ENCODE results near the gene IQCH. TPM values are rescaled to one million over a fixed set of nuclear protein-coding genes. Genes with fewer than 3 reads are reported as not detected.

The IQCH gene
- total and polyA plus RNA-seq, 2 of the 4 experiments (the other 2 are of a cell fraction) = 0.60 to 2.5 TPM

GRCh38 chr15:67515090-67515489 lies 260.5 kb downstream of the IQCH start:
- CTCF ChIA-PET = no interaction called here

More at GRCh38 chr15:67515090-67515489, 260.5 kb downstream of the IQCH start:
- H4K20me1 ChIP-seq (ENCODE audit: insufficient read depth, low read length) = no peaks in the 10 kb centered on the region
- no peak overlapping the region for H3K18ac ChIP-seq (ENCODE audit: low read depth, low read length)
- WGBS, 2 experiments (ENCODE audit: extremely low coverage in 2 of 2, insufficient read length in 1 of 2) = no CpG with 5 or more reads among the region's 3 CpGs
- no peak overlapping the region for H3K4me2 ChIP-seq (ENCODE audit: low read depth, low read length)
- H2AFZ ChIP-seq (replicated peaks; ENCODE audit: low read length, poor library complexity) = no peak overlapping the region
- no peaks in the 10 kb centered on the region for H3K27me3 ChIP-seq (ENCODE audit: control insufficient read depth, insufficient read depth, low read length)
- peaks cover 2% of the 10 kb centered on the region; the same call in 1 of the 2 replicates for H3K9me1 ChIP-seq (ENCODE audit: insufficient read depth, low read length)
- H2AK5ac ChIP-seq (ENCODE audit: low read depth, low read length) = no peak overlapping the region
- in situ Hi-C loops (cut with MboI; ENCODE audit: low sequenced_read_pairs) = no loop called here
- H2AK9ac ChIP-seq (replicated peaks; ENCODE audit: low read depth, low read length, poor library complexity) = no peak overlapping the region
- H2BK120ac ChIP-seq (ENCODE audit: low read depth, low read length) = no peak overlapping the region
- no peaks in the 10 kb centered on the region for H3K79me1 ChIP-seq (ENCODE audit: low read depth in 1 of 2, low read length in 2 of 2)
- H3K9ac ChIP-seq (ENCODE audit: low read depth, low read length) = no peak overlapping the region
- no peak overlapping the region for H4K91ac ChIP-seq (ENCODE audit: insufficient read depth, low read depth, low read length)
- H3K23ac ChIP-seq (ENCODE audit: low read depth, low read length) = no peak overlapping the region
- no peak overlapping the region for H2BK15ac ChIP-seq (ENCODE audit: low read depth, low read length)
- no TSS peak for BruUV-seq (replicated peaks)
- H3K14ac ChIP-seq (replicated peaks; ENCODE audit: low read depth, low read length) = no peak overlapping the region
- intact Hi-C loops (cut with micrococcal nuclease) = no loop called here
- no peak overlapping the region for H2BK5ac ChIP-seq (ENCODE audit: low read depth, low read length, poor library complexity, severe bottlenecking)
- no peak overlapping the region for H3K4me3 ChIP-seq (ENCODE audit: insufficient read depth, low read depth, low read length)
- H3K56ac ChIP-seq (ENCODE audit: extremely low read depth, insufficient read depth, low read length) = no peak overlapping the region
- H3K36me3 ChIP-seq (ENCODE audit: control insufficient read depth, insufficient read depth, low read length) = no peaks in the 10 kb centered on the region
- no peak overlapping the region for H3K4ac ChIP-seq (ENCODE audit: low read depth, low read length)
- DNase-seq = no peak
- H2BK20ac ChIP-seq (ENCODE audit: low read depth, low read length) = no peak overlapping the region
- TF ChIP-seq, protein P1, sequence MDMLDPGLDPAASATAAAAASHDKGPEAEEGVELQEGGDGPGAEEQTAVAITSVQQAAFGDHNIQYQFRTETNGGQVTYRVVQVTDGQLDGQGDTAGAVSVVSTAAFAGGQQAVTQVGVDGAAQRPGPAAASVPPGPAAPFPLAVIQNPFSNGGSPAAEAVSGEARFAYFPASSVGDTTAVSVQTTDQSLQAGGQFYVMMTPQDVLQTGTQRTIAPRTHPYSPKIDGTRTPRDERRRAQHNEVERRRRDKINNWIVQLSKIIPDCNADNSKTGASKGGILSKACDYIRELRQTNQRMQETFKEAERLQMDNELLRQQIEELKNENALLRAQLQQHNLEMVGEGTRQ (IDR thresholded peaks at IDR 0.05; ENCODE audit: low read depth, low read length) = no peak
- TF ChIP-seq MAFK (IDR thresholded peaks at IDR 0.05; ENCODE audit: low read depth, low read length) (no peak), CEBPB (IDR thresholded peaks at IDR 0.05; ENCODE audit: low read depth, low read length) (no peak), FOS (IDR thresholded peaks at IDR 0.05; ENCODE audit: low read depth, low read length) (no peak), RFX5 (IDR thresholded peaks at IDR 0.05; ENCODE audit: low read depth, low read length) (no peak), RCOR1 (IDR thresholded peaks at IDR 0.05; ENCODE audit: insufficient replicate concordance, low read length) (no peak)
- no peak for ATAC-seq (ENCODE audit: low read depth)
- no peak overlapping the region for H3K27ac ChIP-seq (ENCODE audit: insufficient read depth, low read length)
- no peak overlapping the region for H4K8ac ChIP-seq (ENCODE audit: low read depth in 2 of 2, low read length in 2 of 2)
- no peak overlapping the region for H4K5ac ChIP-seq (ENCODE audit: low read depth, low read length)
- peaks cover 3% of the 10 kb centered on the region for H3K4me1 ChIP-seq (ENCODE audit: control insufficient read depth, insufficient read depth, low read length)
- no peaks in the 10 kb centered on the region for H3K9me3 ChIP-seq (ENCODE audit: control insufficient read depth, insufficient read depth, low read length)
- dilution Hi-C loops (cut with HindIII; ENCODE audit: low sequenced_read_pairs, unreplicated experiment) = no loop called here
- POLR2A ChIA-PET (ENCODE audit: unreplicated experiment) = no interaction called here
